Stimulated activated CD8-positive, alpha-beta memory T cell treated with anti-CD3 and anti-CD28 coated beads, Interleukin-7, amount 100 ng/mL, for 4 hours (primary cell): ENCODE data around the gene DIDO1.
A peak's percentile ranks its signal among the peaks of the same experiment; 100 is the strongest.

Experiments
- DNase-seq, 2 donors: peaks; one replicate each; pipeline ENCODE4 v3.0.0-alpha.2; 2020; ENCODE audit warnings: low read depth in 2 of 2

DIDO1 gene

GRCh38 chr20:62926229-62927127 lies at the start of gene DIDO1:
DIDO1 (minus strand) TSS chr20:62926505.
- peak; percentile 72 to 89 for DNase-seq

GRCh38 chr20:62975251-62975760 lies 49.0 kb upstream of the DIDO1 start:
- no peak for DNase-seq

- no peak for DNase-seq
Measured at GRCh38 chr20:62972845-62973745, 46.8 kb upstream of the DIDO1 start.

GRCh38 chr20:62971950-62972844 lies 45.9 kb upstream of the DIDO1 start:
- DNase-seq, result peak; percentile 68 to 70

GRCh38 chr20:62971211-62971949 lies 45.1 kb upstream of the DIDO1 start:
- no peak for DNase-seq

GRCh38 chr20:62970307-62971210 lies 44.3 kb upstream of the DIDO1 start:
- DNase-seq, result no peak

GRCh38 chr20:62969939-62970306 lies 43.6 kb upstream of the DIDO1 start:
- DNase-seq, result no peak

- DNase-seq, result no peak
Measured at GRCh38 chr20:62969179-62969760, 43.0 kb upstream of the DIDO1 start.

GRCh38 chr20:62968378-62969178 lies 42.3 kb upstream of the DIDO1 start:
- DNase-seq, result no peak

- DNase-seq, result no peak
Measured at GRCh38 chr20:62967628-62968351, 41.5 kb upstream of the DIDO1 start.

GRCh38 chr20:62967149-62967501 lies 40.8 kb upstream of the DIDO1 start:
- DNase-seq, result no peak

- DNase-seq, result no peak
Measured at GRCh38 chr20:62966212-62967148, 40.2 kb upstream of the DIDO1 start.

GRCh38 chr20:62965363-62965771 lies 39.1 kb upstream of the DIDO1 start:
- no peak for DNase-seq

GRCh38 chr20:62964700-62965099 lies 38.4 kb upstream of the DIDO1 start:
- DNase-seq, result no peak

- no peak for DNase-seq
Measured at GRCh38 chr20:62963614-62964397, 37.5 kb upstream of the DIDO1 start.
